ENCODE measurements around the gene SRPK1.

The SRPK1 gene

DNA sequence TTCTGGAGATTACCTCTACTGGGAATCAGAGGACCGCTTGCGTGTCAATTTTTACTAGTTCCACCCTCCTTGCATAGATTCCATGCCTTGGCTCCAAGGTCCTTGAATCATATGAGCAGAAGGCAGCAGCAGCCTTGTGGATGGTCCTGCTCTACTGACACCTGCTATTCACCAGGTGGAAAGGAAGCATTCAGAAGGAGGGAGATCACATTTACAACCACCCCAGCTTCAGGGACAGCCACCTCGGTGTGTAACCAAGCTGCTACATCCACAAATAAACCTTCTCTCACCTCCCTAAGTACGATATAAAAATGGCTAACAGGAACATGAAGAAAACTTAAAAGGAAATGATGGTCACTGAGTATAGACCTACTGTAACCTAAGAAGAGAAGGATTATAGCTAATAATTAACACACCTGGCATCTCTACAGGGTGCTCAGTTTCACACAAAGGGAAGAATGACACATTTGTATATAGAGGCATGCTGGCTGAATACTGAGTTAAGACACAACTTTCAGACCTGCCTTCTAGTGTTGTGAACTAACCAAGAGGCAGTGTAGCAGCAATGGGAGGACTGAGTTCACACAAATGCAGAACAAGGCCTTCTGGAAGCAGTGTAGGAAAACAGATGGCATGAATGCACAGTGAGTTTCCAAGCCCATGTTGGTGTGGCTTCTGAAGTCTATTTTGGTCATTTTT is 46.3 kb upstream of the SRPK1 start:
- WGBS, 2 donors (ENCODE audit: extremely low coverage in 2 of 2, insufficient read length in 2 of 2, insufficient replicate concordance in 1 of 2): no CpG with 5 or more reads among the region's 4 CpGs
- Histone ChIP-seq H2BK12ac (ENCODE audit: low read length) (no peak overlapping the region), H3K18ac (ENCODE audit: low read length) (no peak overlapping the region)

DNA sequence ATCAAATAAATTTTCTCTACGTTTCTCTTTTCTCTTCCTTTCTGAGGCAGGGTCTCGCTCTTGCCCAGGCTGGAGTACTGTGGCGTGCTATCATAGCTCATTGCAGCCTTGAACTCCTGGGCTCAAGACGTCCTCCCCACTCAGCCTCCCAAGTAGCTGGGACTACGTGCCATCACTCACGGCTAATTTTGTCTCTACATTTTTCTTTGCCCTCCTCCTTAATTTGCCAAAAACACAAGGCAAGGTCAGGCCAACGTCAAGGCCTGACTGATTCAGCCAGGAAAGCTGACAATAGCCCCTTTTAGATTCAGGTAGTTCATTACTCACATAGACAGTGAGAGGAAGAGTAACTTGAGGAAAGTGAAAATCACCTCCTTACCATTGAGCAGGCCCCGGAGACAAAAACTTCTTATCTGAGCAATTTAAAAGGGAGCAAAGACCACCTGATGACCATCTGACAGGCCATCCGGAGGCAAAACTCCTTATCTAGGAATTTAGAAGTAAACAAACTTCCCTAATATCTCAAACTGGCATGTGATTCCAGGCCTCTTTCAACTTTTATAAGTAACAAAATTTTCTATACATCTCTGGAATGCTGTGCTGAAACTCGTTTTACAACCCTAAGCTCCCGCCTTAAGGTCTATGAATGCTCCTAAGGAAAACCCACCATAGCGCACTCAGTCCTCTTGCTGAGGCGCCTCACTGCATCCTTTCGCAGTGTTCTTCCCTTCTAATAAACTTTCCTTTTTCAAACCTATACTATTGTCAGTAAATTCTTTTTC is 42.1 kb upstream of the SRPK1 start:
- Histone ChIP-seq H2BK5ac (ENCODE audit: low read length) (no peak overlapping the region), H3K23ac (ENCODE audit: low read depth, low read length, poor library complexity) (no peak overlapping the region), H3K18ac (ENCODE audit: low read length) (no peak overlapping the region), H4K91ac (ENCODE audit: low read depth, low read length, poor library complexity) (no peak overlapping the region), H2BK12ac (ENCODE audit: low read length) (no peak overlapping the region), H3K4me3 (ENCODE audit: low read length in 2 of 2) (no peak overlapping the region), H4K8ac (ENCODE audit: low read depth, low read length) (no peak overlapping the region), H3K27me3 (ENCODE audit: control insufficient read depth in 3 of 3, insufficient read depth in 3 of 3, low read depth in 1 of 3, low read length in 3 of 3) (peaks cover 0 to 42% (median 0%) of the 10 kb centered on the region in 3 experiments), H2AK5ac (ENCODE audit: low read depth, low read length) (no peak overlapping the region), H3K9me3 (replicated peaks in 1 of 2; ENCODE audit: control insufficient read depth in 2 of 2, insufficient read depth in 1 of 2, low read depth in 1 of 2, low read length in 2 of 2) (no peaks in the 10 kb centered on the region), H3K27ac (replicated peaks; ENCODE audit: low read length) (no peak overlapping the region), H2BK120ac (ENCODE audit: low read depth, low read length) (no peak overlapping the region), H3K14ac (ENCODE audit: low read length) (no peak overlapping the region), H3K4ac (ENCODE audit: low read length) (no peak overlapping the region), H2BK15ac (ENCODE audit: low read length) (no peak overlapping the region), H3K36me3 (replicated peaks in 1 of 2; ENCODE audit: control insufficient read depth in 2 of 2, insufficient read depth in 2 of 2, low read length in 2 of 2) (no peaks in the 10 kb centered on the region), H3K79me1 (ENCODE audit: low read depth, low read length) (no peaks in the 10 kb centered on the region), H3K4me2 (ENCODE audit: insufficient read depth, low read length, poor library complexity, severe bottlenecking) (no peak overlapping the region), H2AFZ (ENCODE audit: low read length) (no peak overlapping the region), H3K4me1 (ENCODE audit: control insufficient read depth in 2 of 2, insufficient read depth in 1 of 2, low read depth in 1 of 2, low read length in 2 of 2) (peaks cover 0 to 4% of the 10 kb centered on the region in 2 donors), H3K9ac (ENCODE audit: low read depth, low read length, poor library complexity) (no peak overlapping the region)
- no peak for DNase-seq (ENCODE audit: low spot score)
- WGBS, 2 donors (ENCODE audit: extremely low coverage in 2 of 2, insufficient read length in 2 of 2, insufficient replicate concordance in 1 of 2): no CpG with 5 or more reads among the region's 14 CpGs

More for the DNA sequence above, 46.3 kb upstream of the SRPK1 start:
- H3K36me3 ChIP-seq (replicated peaks in 1 of 2; ENCODE audit: control insufficient read depth in 2 of 2, insufficient read depth in 2 of 2, low read length in 2 of 2): no peaks in the 10 kb centered on the region
- no peak overlapping the region for H3K4ac ChIP-seq (ENCODE audit: low read length)
- DNase-seq (ENCODE audit: low spot score): no peak
- H2AK5ac ChIP-seq (ENCODE audit: low read depth, low read length): no peak overlapping the region
- no peaks in the 10 kb centered on the region for H3K79me1 ChIP-seq (ENCODE audit: low read depth, low read length)
- H3K23ac ChIP-seq (ENCODE audit: low read depth, low read length, poor library complexity): no peak overlapping the region
- H3K4me1 ChIP-seq (ENCODE audit: control insufficient read depth in 2 of 2, insufficient read depth in 1 of 2, low read depth in 1 of 2, low read length in 2 of 2): peaks cover 0 to 4% of the 10 kb centered on the region in 2 donors
- no peak overlapping the region for H3K9ac ChIP-seq (ENCODE audit: low read depth, low read length, poor library complexity)
- H2AFZ ChIP-seq (ENCODE audit: low read length): no peak overlapping the region
- H2BK120ac ChIP-seq (ENCODE audit: low read depth, low read length): no peak overlapping the region
- no peak overlapping the region for H4K8ac ChIP-seq (ENCODE audit: low read depth, low read length)
- no peak overlapping the region for H2BK15ac ChIP-seq (ENCODE audit: low read length)
- peaks cover 0 to 24% (median 0%) of the 10 kb centered on the region in 3 experiments for H3K27me3 ChIP-seq (ENCODE audit: control insufficient read depth in 3 of 3, insufficient read depth in 3 of 3, low read depth in 1 of 3, low read length in 3 of 3)
- H2BK5ac ChIP-seq (ENCODE audit: low read length): no peak overlapping the region
- no peak overlapping the region for H3K27ac ChIP-seq (replicated peaks; ENCODE audit: low read length)
- no peak overlapping the region for H3K4me2 ChIP-seq (ENCODE audit: insufficient read depth, low read length, poor library complexity, severe bottlenecking)
- H4K91ac ChIP-seq (ENCODE audit: low read depth, low read length, poor library complexity): no peak overlapping the region
- no peaks in the 10 kb centered on the region for H3K9me3 ChIP-seq (replicated peaks in 1 of 2; ENCODE audit: control insufficient read depth in 2 of 2, insufficient read depth in 1 of 2, low read depth in 1 of 2, low read length in 2 of 2)
- H3K14ac ChIP-seq (ENCODE audit: low read length): no peak overlapping the region
- H3K4me3 ChIP-seq (ENCODE audit: low read length in 2 of 2): no peak overlapping the region

- Histone ChIP-seq H3K36me3 (replicated peaks in 1 of 2; ENCODE audit: control insufficient read depth in 2 of 2, insufficient read depth in 2 of 2, low read length in 2 of 2) (no peaks in the 10 kb centered on the region), H2BK15ac (ENCODE audit: low read length) (no peak overlapping the region), H3K18ac (ENCODE audit: low read length) (no peak overlapping the region), H3K4ac (ENCODE audit: low read length) (no peak overlapping the region), H4K91ac (ENCODE audit: low read depth, low read length, poor library complexity) (no peak overlapping the region), H3K27me3 (ENCODE audit: control insufficient read depth in 3 of 3, insufficient read depth in 3 of 3, low read depth in 1 of 3, low read length in 3 of 3) (peaks cover 0 to 30% (median 0%) of the 10 kb centered on the region in 3 experiments), H3K14ac (ENCODE audit: low read length) (no peak overlapping the region), H3K23ac (ENCODE audit: low read depth, low read length, poor library complexity) (no peak overlapping the region), H3K9me3 (replicated peaks in 1 of 2; ENCODE audit: control insufficient read depth in 2 of 2, insufficient read depth in 1 of 2, low read depth in 1 of 2, low read length in 2 of 2) (no peaks in the 10 kb centered on the region), H3K4me1 (ENCODE audit: control insufficient read depth in 2 of 2, insufficient read depth in 1 of 2, low read depth in 1 of 2, low read length in 2 of 2) (no peaks in the 10 kb centered on the region), H3K4me3 (ENCODE audit: low read length in 2 of 2) (no peak overlapping the region), H3K4me2 (ENCODE audit: insufficient read depth, low read length, poor library complexity, severe bottlenecking) (no peak overlapping the region), H2AK5ac (ENCODE audit: low read depth, low read length) (no peak overlapping the region), H3K9ac (ENCODE audit: low read depth, low read length, poor library complexity) (no peak overlapping the region), H2BK120ac (ENCODE audit: low read depth, low read length) (no peak overlapping the region), H3K79me1 (ENCODE audit: low read depth, low read length) (no peaks in the 10 kb centered on the region), H3K27ac (replicated peaks; ENCODE audit: low read length) (no peak overlapping the region), H2BK12ac (ENCODE audit: low read length) (no peak overlapping the region), H2BK5ac (ENCODE audit: low read length) (no peak overlapping the region), H2AFZ (ENCODE audit: low read length) (no peak overlapping the region), H4K8ac (ENCODE audit: low read depth, low read length) (no peak overlapping the region)
- WGBS, 2 donors (ENCODE audit: extremely low coverage in 2 of 2, insufficient read length in 2 of 2, insufficient replicate concordance in 1 of 2): no CpG with 5 or more reads among the region's 2 CpGs
- DNase-seq (ENCODE audit: low spot score): no peak
These were observed 39.3 kb upstream of the SRPK1 start for GRCh38 chr6:35960187-35960586.

DNA sequence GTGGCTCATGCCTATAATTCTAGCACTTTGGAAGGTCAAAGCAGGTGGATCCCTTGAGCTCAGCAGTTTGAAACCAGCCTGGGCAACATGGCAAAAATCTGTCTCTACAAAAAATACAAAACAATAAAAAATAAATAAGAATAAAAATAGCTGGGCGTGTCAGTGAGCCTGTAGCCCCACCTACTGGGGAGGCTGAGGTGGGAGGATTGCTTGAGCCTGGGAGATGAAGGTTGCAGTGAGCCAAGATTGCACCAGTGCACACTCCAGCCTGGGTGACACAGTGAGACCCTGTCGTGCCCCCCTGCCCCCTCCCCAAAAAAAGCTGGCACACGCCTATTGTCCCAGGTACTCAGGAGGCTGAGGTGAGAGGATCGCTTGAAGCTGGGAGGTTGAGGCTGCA is 35.1 kb upstream of the SRPK1 start:
- Histone ChIP-seq H2BK120ac (ENCODE audit: low read depth, low read length) (no peak overlapping the region), H2BK15ac (ENCODE audit: low read length) (no peak overlapping the region), H2BK12ac (ENCODE audit: low read length) (no peak overlapping the region), H2AK5ac (ENCODE audit: low read depth, low read length) (no peak overlapping the region), H3K36me3 (replicated peaks in 1 of 2; ENCODE audit: control insufficient read depth in 2 of 2, insufficient read depth in 2 of 2, low read length in 2 of 2) (no peaks in the 10 kb centered on the region), H3K4me1 (ENCODE audit: control insufficient read depth in 2 of 2, insufficient read depth in 1 of 2, low read depth in 1 of 2, low read length in 2 of 2) (peaks cover 0 to 2% of the 10 kb centered on the region in 2 donors), H3K4ac (ENCODE audit: low read length) (no peak overlapping the region), H2AFZ (ENCODE audit: low read length) (no peak overlapping the region), H2BK5ac (ENCODE audit: low read length) (no peak overlapping the region), H3K4me3 (ENCODE audit: low read length in 2 of 2) (no peak overlapping the region), H3K23ac (ENCODE audit: low read depth, low read length, poor library complexity) (peak overlapping the region; percentile 26), H3K4me2 (ENCODE audit: insufficient read depth, low read length, poor library complexity, severe bottlenecking) (no peak overlapping the region), H4K8ac (ENCODE audit: low read depth, low read length) (no peak overlapping the region), H3K27ac (replicated peaks; ENCODE audit: low read length) (no peak overlapping the region), H3K18ac (ENCODE audit: low read length) (no peak overlapping the region), H3K79me1 (ENCODE audit: low read depth, low read length) (no peaks in the 10 kb centered on the region), H3K9ac (ENCODE audit: low read depth, low read length, poor library complexity) (no peak overlapping the region), H3K9me3 (replicated peaks in 1 of 2; ENCODE audit: control insufficient read depth in 2 of 2, insufficient read depth in 1 of 2, low read depth in 1 of 2, low read length in 2 of 2) (peaks cover 0 to 1% of the 10 kb centered on the region in 2 donors), H4K91ac (ENCODE audit: low read depth, low read length, poor library complexity) (no peak overlapping the region), H3K14ac (ENCODE audit: low read length) (no peak overlapping the region), H3K27me3 (ENCODE audit: control insufficient read depth in 3 of 3, insufficient read depth in 3 of 3, low read depth in 1 of 3, low read length in 3 of 3) (peaks cover 0 to 29% (median 0%) of the 10 kb centered on the region in 3 experiments)
- no peak for DNase-seq (ENCODE audit: low spot score)
- no CpG with 5 or more reads among the region's 4 CpGs for WGBS, 2 donors (ENCODE audit: extremely low coverage in 2 of 2, insufficient read length in 2 of 2, insufficient replicate concordance in 1 of 2)

All from neuronal stem cell (in vitro differentiated cells).